ENCODE measurements around the gene PFN2.
"Not testable (repeated sequence)": the region's sequence is repeated elsewhere in the genome, so short reads cannot be mapped to it uniquely, and the experiment has no call there.

PFN2 gene

GRCh38 chr3:149955449-149955848 lies 15.2 kb downstream of the PFN2 start:
- TF ChIP-seq ZNF274 (IDR thresholded peaks at IDR 0.05; ENCODE audit: low read depth, low read length): no peak

GRCh38 chr3:149954812-149955211 lies 15.9 kb downstream of the PFN2 start:
- TF ChIP-seq ZNF274 (IDR thresholded peaks at IDR 0.05; ENCODE audit: low read depth, low read length): no peak
- H3K4me3 ChIP-seq (ENCODE audit: low read length): no peak overlapping the region

More at GRCh38 chr3:149955449-149955848, 15.2 kb downstream of the PFN2 start:
- no peak overlapping the region for H3K4me3 ChIP-seq (ENCODE audit: low read length)

GRCh38 chr3:149949181-149949580 lies 21.5 kb downstream of the PFN2 start:
- TF ChIP-seq ZNF274 (IDR thresholded peaks at IDR 0.05; ENCODE audit: low read depth, low read length): no peak
- H3K4me3 ChIP-seq (ENCODE audit: low read length): no peak overlapping the region

GRCh38 chr3:149947231-149947630 lies 23.5 kb downstream of the PFN2 start:
- TF ChIP-seq ZNF274 (IDR thresholded peaks at IDR 0.05; ENCODE audit: low read depth, low read length): no peak
- H3K4me3 ChIP-seq (ENCODE audit: low read length): no peak overlapping the region

GRCh38 chr3:149943966-149944365 lies 26.7 kb downstream of the PFN2 start:
- not testable (repeated sequence) for H3K4me3 ChIP-seq (ENCODE audit: low read length)

GRCh38 chr3:149942409-149942808 lies 28.3 kb downstream of the PFN2 start:
- no peak overlapping the region for H3K4me3 ChIP-seq (ENCODE audit: low read length)
- no peak for TF ChIP-seq ZNF274 (IDR thresholded peaks at IDR 0.05; ENCODE audit: low read depth, low read length)

GRCh38 chr3:149941946-149942345 lies 28.7 kb downstream of the PFN2 start:
- TF ChIP-seq ZNF274 (IDR thresholded peaks at IDR 0.05; ENCODE audit: low read depth, low read length): no peak

GRCh38 chr3:149941186-149941585 lies 29.5 kb downstream of the PFN2 start:
- no peak for TF ChIP-seq ZNF274 (IDR thresholded peaks at IDR 0.05; ENCODE audit: low read depth, low read length)
- no peak overlapping the region for H3K4me3 ChIP-seq (ENCODE audit: low read length)

More at GRCh38 chr3:149941946-149942345, 28.7 kb downstream of the PFN2 start:
- H3K4me3 ChIP-seq (ENCODE audit: low read length): no peak overlapping the region

GRCh38 chr3:149938392-149939055 lies 32.2 kb downstream of the PFN2 start:
- not testable (repeated sequence) for H3K4me3 ChIP-seq (ENCODE audit: low read length)

- no peak overlapping the region for H3K4me3 ChIP-seq (ENCODE audit: low read length)
- no peak for TF ChIP-seq ZNF274 (IDR thresholded peaks at IDR 0.05; ENCODE audit: low read depth, low read length)
Measured at GRCh38 chr3:149936812-149937230, 33.9 kb downstream of the PFN2 start.

GRCh38 chr3:149934524-149934923 lies 36.2 kb downstream of the PFN2 start:
- no peak overlapping the region for H3K4me3 ChIP-seq (ENCODE audit: low read length)
- no peak for TF ChIP-seq ZNF274 (IDR thresholded peaks at IDR 0.05; ENCODE audit: low read depth, low read length)

- no peak overlapping the region for H3K4me3 ChIP-seq (ENCODE audit: low read length)
- no peak for TF ChIP-seq ZNF274 (IDR thresholded peaks at IDR 0.05; ENCODE audit: low read depth, low read length)
Measured at GRCh38 chr3:149933858-149934257, 36.8 kb downstream of the PFN2 start.

- no peak for TF ChIP-seq ZNF274 (IDR thresholded peaks at IDR 0.05; ENCODE audit: low read depth, low read length)
Measured at GRCh38 chr3:149933008-149933407, 37.7 kb downstream of the PFN2 start.

GRCh38 chr3:149920119-149920518 lies 50.6 kb downstream of the PFN2 start:
- H3K4me3 ChIP-seq (ENCODE audit: low read length): no peak overlapping the region
- no peak for TF ChIP-seq ZNF274 (IDR thresholded peaks at IDR 0.05; ENCODE audit: low read depth, low read length)

More at GRCh38 chr3:149933008-149933407, 37.7 kb downstream of the PFN2 start:
- no peak overlapping the region for H3K4me3 ChIP-seq (ENCODE audit: low read length)

- TF ChIP-seq ZNF274 (IDR thresholded peaks at IDR 0.05; ENCODE audit: low read depth, low read length): no peak
- H3K4me3 ChIP-seq (ENCODE audit: low read length): no peak overlapping the region
Measured at GRCh38 chr3:149919509-149919908, 51.2 kb downstream of the PFN2 start.

- no peak overlapping the region for H3K4me3 ChIP-seq (ENCODE audit: low read length)
Measured at GRCh38 chr3:149917124-149917667, 53.5 kb downstream of the PFN2 start.

More at GRCh38 chr3:149917124-149917667, 53.5 kb downstream of the PFN2 start:
- no peak for TF ChIP-seq ZNF274 (IDR thresholded peaks at IDR 0.05; ENCODE audit: low read depth, low read length)
